ENCODE data around the gene TMEM238. TPM values are rescaled to one million over a fixed set of nuclear protein-coding genes. Genes with fewer than 3 reads are reported as not detected.

TMEM238 gene
- polyA plus RNA-seq, 10 donors: 0.12 to 0.48 (median 0.23) TPM; not detected in 5

GRCh38 chr19:55382522-55383054 is 1.5 kb downstream of the TMEM238 start:
- no peak for DNase-seq

- no peak for DNase-seq
These were observed 2.1 kb downstream of the TMEM238 start for GRCh38 chr19:55382013-55382412.

DNA sequence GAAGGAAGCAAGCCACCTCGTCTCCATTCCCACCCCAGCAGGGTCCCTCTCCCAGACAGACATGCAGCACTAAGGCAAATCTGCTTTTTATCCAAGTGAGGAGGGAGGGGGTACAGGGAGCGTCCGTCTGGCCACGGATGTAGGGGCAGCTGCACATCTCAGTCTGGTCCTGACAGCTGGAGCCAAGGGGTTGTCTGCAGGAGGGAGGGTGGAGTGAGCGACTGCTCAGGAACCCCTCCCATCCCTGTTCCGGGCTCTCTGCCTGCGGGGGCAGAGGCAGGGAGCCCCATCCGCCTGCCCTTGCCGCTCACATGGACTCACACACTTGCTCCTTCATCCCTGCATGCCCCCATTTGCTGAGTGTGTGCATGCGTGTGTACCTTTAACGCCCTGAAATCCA is 4.9 kb downstream of the TMEM238 start:
- peak; percentile 51 to 81 (median 55) for DNase-seq

GRCh38 chr19:55377356-55378131 is 6.5 kb downstream of the TMEM238 start:
- DNase-seq: peak in 1 of 3 donors; percentile 75

GRCh38 chr19:55376241-55376933 is 7.7 kb downstream of the TMEM238 start, which contains the start of gene TMEM190:
TMEM190 (plus strand) TSS chr19:55376826; CDS start chr19:55376854, 28 bp downstream.
- DNase-seq: no peak

GRCh38 chr19:55373993-55374757 is 9.9 kb downstream of the TMEM238 start:
- no peak for DNase-seq

DNA sequence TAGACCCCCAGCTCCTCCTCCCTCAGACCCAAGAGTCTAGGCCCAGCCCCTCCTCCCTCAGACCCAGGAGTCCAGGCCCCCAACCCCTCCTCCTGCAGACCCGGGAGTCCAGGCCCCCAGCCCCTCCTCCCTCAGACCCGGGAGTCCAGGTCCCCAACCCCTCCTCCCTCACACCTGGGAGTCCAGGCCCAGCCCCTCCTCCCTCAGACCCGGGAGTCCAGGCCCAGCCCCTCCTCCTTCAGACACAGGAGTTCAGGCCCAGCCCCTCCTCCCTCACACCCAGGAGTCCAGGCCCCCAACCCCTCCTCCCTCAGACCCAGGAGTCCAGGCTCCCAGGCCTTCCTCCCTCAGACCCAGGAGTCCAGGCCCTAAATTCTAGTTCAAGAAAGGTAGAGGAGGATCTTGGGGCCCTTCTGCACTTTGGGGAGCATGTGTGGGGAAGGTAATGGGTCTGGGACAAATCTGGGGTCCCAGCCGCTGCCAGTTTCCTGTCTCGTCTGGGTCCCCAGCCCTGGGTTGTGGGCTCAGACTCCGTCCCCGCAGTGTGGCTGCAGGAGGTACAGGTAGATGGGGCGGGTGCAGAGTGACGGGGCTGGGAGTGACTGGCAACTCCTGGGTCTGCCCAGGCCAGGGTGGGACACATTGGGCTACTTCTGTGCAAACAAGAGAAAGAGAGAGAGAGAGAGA is 10.6 kb downstream of the TMEM238 start:
- DNase-seq: no peak

DNA sequence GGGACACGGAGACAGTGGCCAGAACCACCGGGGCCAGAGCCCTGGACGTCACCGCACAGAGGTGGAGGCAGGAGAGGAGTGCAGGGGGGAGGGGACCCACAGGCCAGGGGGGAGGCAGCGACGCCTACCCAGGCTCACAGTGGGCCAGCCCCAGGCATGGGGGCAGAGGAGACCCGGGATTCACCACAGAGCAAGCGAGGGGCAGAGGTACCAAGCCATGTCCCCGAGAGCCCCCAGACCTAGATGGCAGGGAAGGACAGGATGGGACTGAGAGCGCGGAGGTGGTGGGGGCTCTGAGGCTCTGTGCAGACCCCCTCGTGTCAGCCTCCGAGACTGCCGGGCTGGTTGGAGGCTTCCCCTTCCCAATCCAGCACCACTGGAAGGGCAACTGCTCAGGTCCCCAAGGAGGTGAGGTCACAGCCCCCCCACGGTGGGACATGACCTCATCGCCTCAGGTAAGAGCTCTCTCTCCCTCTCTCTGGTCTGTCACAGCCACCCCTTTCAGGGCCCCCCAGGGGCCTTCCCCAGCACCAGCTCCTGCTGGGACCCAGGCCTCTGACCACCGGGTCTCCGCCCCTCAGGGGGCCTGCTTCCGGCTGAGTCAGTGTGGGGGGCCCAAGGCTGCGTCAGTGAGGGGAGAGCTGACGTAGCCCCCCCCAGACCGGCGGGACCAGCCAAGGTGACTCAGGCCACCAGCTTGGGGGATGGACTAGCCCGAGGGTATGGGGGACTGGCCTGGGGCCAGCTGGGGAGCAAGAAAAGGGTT is 11.6 kb downstream of the TMEM238 start:
- DNase-seq: peak in 1 of 3 donors; percentile 44

DNA sequence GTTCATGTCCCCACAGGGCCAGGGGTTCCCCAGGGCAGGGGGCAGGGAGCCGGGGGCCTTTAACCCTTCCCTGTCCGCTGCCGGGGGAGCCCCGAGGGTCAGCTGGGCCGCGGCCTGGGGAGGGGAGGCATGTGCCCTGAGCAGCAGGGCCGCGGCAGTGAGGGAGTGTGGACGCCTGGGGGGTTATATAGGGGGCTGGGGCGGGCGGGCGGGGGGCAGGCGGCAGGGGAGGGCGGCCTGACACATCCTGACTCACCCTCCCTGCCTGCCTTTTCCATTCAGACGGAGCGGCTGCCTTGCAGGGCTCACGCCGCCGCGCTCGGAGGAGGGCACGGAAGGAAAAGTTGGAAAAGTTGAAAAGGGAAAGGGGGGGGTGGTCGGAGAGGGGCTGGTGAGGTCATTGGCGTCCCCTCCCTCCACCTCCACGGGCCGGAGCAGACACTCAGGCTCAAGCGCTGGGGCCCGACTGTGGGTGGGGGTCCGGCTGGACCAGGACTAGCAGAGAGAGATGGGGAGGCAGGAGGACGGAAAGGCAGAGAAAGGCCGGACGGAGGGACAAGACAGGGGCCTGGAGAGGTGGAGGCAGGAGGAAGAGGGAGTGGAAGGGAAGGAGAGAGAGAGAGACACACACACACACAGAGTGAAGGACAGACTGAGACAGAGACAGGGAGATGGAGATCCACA is 13.6 kb downstream of the TMEM238 start, which contains the start of gene IL11:
TSS of gene IL11 (minus strand) at position 159 of the 684 bp plus-strand sequence. CDS start at position 6, 153 bp downstream.
- DNase-seq: no peak

DNA sequence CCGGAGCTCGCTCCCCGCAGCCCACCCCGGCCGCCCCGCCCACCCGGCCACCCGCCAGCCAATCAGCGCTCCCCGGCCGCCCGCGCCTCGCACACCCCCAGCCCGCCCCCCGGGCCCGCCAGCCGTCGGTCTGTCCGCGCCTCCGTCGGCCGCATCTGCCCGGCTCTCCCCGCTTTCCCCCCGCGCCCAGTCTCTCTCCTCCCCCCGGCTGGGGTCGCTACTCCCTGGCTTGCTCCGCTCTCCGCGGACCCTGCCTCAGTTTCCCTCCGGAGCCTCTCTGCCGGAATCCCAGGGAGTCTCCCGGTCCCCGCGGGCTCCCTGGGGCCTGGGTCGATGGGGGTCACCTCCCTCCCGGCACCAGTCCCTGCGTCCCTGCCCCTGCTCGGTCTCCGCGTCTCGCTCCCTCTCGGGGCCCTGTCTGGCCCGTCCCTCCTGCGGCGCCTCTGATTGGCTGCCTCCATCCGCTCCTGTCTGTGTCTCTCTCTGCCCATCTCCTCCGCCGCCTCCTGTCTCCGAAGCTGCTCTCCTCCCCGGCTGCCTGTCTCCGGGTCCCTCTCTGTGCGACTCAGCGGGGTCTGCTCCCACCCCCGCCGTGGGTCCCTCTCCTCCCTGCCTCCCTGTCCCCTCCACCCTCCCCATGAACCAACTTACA is 14.3 kb downstream of the TMEM238 start:
- DNase-seq: peak in 1 of 3 donors; percentile 66

- DNase-seq: peak in 1 of 3 donors; percentile 58
These were observed 15.2 kb downstream of the TMEM238 start for GRCh38 chr19:55368701-55369563.

DNA sequence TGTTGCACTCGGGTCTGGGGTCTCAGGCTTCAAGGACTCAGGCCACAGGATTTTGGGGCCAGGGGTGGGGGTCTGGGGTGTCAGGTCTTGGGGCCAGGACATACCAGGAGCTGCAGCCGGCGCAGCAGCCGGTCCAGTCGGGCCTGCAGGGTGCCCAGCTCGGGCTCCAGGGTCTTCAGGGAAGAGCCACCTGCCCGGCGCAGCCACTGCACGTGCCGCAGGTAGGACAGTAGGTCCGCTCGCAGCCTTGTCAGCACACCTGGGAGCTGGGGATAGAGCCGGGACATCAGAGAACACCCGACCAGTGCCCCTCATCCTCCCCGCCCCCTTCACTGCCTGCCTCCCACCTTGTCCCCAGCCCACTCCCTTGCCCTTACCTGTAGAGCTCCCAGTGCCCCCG is 16.0 kb downstream of the TMEM238 start:
- no peak for DNase-seq

DNA sequence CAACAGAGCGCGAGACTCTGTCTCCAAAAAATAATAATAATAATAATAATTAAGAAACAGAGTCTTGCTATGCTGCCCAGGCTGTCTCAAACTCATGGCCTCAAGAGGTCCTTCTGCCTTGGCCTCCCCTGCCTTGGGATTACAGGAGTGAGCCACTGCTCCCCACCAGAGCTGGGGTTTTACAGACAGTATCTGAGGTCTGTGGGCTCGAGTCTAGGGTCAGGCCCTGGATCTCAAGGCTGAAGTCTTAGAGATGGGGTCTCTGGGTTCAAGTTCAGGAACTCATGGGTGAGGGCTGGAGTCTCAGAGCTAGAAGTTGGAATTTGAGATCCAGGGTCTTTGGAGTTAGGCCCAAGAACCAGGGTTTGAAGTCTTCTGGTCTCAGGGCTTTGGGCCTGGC is 17.3 kb downstream of the TMEM238 start:
- no peak for DNase-seq

DNA sequence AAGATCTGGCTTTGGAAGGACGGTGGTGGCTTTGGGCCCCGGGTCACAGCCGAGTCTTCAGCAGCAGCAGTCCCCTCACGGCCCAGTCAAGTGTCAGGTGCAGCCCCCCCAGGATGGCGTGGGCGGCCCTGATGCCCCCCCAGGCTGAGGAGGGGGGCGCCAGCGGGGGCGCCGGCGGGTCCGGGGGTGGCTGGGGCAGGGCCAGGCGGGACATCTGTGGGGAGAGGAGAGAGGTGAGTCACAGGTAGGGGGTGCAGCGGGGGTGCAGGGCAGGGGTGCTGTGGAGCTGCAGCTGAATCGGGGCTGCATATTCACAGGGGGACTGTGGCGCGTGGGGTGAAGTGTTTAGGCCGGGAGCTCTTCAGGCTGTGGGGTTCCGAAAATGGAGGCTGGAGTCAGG is 18.1 kb downstream of the TMEM238 start:
- DNase-seq: no peak

- no peak for DNase-seq
These were observed 18.8 kb downstream of the TMEM238 start for GRCh38 chr19:55365245-55365644.

DNA sequence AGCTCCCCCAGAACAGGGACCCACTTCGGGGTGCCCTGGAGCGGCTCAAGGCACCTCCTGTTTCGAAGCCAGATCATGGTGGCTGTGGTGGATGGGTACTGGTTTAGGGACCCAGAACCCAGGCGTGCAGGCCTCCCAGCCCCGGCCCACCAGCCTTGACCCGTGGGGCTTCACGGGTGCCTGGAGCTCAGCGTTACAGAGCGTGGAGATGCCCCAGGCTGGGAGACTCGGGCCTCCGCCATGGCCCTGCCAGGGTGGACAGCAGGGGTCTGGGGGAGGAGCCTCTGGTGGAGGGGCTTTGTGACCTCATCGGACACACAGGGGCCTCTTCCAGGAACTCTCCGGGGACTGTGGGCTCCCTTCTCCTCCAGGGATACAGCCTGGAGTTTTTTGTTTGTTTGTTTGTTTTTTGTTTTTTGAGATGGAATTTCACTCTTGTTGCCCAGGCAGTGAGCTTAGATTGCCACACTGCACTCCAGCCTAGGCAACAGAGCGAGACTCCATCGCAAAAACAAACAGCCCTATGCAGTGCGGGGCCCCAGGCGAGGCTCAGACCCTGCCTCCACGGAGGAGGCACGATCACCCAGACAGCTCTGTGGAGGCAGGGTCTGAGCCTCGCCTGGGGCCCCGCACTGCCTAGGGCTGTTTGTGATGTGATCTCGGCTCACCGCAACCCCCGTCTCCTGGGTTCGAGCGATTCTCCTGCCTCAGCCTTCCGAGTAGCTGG is 20.9 kb downstream of the TMEM238 start, which contains the start of gene GARIN5B:
TSS of gene GARIN5B (minus strand) at position 271 of the 727 bp plus-strand sequence. CDS start at position 77, 194 bp downstream.
- DNase-seq: no peak

Measured in muscle of back (tissue), 11 donors.